Putamen (tissue), 1 donor: Measurements from ENCODE around the gene LITAF.

Source experiments
- DNase-seq: peaks from one replicate; pipeline ENCODE4 v3.0.0-alpha.2; 2016; ENCODE audit warnings: low spot score

LITAF gene

GRCh38 chr16:11586856-11587642, at the start of gene LITAF:
TSS of gene LITAF (minus strand) at chr16:11586919. CDS start at chr16:11556730, 30,189 bp downstream.
- peak; percentile 55 for DNase-seq

GRCh38 chr16:11636172-11636721, 49.5 kb upstream of the LITAF start:
- no peak for DNase-seq

GRCh38 chr16:11635679-11636171, 49.0 kb upstream of the LITAF start:
- DNase-seq: no peak

GRCh38 chr16:11635113-11635652, 48.5 kb upstream of the LITAF start:
- DNase-seq: no peak

- no peak for DNase-seq
Measured at GRCh38 chr16:11634312-11634711, 47.6 kb upstream of the LITAF start.

GRCh38 chr16:11633113-11633512, 46.4 kb upstream of the LITAF start:
- DNase-seq: no peak

GRCh38 chr16:11632455-11632939, 45.8 kb upstream of the LITAF start:
- DNase-seq: no peak

- DNase-seq: no peak
Measured at GRCh38 chr16:11631214-11631613, 44.5 kb upstream of the LITAF start.

- no peak for DNase-seq
Measured at GRCh38 chr16:11630768-11631056, 44.0 kb upstream of the LITAF start.

GRCh38 chr16:11630046-11630767, 43.5 kb upstream of the LITAF start:
- DNase-seq: no peak

GRCh38 chr16:11629071-11630030, 42.6 kb upstream of the LITAF start:
- no peak for DNase-seq

GRCh38 chr16:11627822-11628457, 41.2 kb upstream of the LITAF start:
- DNase-seq: no peak

- no peak for DNase-seq
Measured at GRCh38 chr16:11627292-11627663, 40.6 kb upstream of the LITAF start.

GRCh38 chr16:11626657-11627291, 40.1 kb upstream of the LITAF start:
- DNase-seq: no peak

- DNase-seq: no peak
Measured at GRCh38 chr16:11625769-11626168, 39.0 kb upstream of the LITAF start.

GRCh38 chr16:11624636-11625607, 38.2 kb upstream of the LITAF start:
- DNase-seq: no peak

GRCh38 chr16:11624205-11624604, 37.5 kb upstream of the LITAF start:
- DNase-seq: no peak

GRCh38 chr16:11621920-11622651, 35.4 kb upstream of the LITAF start:
- no peak for DNase-seq

GRCh38 chr16:11621539-11621919, 34.8 kb upstream of the LITAF start:
- no peak for DNase-seq
